HG02884 (cell line): ENCODE measurements around the gene EHD4.

Experiments used
- ATAC-seq: cut with Tn5 transposase; IDR thresholded peaks from one replicate; pipeline ENCODE4 v1.9.1; 2021; ENCODE audit warnings: mild to moderate bottlenecking, moderate library complexity; ENCODE audit not compliant: unreplicated experiment

Gene EHD4

DNA sequence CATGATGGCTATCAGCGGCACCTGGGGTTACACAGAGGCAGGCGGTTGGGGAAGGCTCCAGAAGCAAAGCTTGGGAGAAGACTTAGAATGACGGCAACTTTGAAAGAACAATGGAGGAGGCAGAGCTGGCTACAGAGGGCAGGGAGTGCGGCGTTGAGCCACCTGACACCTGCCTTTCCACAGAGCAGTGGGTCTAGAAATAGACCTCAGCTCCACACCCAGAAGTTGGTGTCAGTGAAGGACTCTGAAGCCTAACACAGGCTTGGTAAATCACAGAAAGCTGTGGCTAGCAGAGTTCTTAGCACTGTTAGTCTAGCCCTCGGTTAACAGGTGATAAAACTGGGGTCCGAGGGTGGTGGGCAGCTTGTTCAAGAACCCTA lies 23.1 kb upstream of the EHD4 start:
- no peak for ATAC-seq

DNA sequence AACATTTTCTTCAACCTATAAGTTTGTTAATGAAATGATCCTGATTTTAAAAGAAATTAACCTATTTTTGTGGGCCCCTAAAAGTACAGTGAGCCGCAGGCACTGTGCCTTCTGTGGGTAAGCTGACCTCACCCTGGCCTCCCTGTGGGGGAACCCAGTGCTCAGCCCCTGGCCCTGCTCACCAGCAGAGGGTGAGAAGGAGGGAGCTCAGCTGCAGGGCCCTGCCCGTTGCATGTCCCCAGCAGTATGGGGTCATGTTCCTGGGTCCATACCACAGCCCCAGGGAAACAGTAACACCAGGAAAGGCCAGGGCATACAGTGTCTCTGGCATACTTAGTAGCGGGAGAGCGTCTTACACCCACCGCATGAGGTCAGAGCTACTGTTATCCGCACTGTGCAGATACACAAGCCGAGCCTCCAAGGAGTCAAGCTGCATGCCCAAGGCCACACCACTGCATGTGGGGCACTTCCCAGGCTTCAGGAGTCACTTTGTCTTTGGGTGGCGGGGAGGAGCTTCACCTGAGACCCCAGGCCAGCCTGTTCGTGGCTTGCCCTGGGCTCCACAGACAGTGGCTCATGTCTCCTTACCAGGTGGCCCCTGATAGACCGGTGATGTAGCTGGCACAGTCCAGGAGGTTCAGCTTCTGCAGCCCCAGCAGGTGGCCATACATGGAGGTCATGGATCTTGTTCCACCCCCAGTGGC lies 22.6 kb upstream of the EHD4 start:
- ATAC-seq: no peak

DNA sequence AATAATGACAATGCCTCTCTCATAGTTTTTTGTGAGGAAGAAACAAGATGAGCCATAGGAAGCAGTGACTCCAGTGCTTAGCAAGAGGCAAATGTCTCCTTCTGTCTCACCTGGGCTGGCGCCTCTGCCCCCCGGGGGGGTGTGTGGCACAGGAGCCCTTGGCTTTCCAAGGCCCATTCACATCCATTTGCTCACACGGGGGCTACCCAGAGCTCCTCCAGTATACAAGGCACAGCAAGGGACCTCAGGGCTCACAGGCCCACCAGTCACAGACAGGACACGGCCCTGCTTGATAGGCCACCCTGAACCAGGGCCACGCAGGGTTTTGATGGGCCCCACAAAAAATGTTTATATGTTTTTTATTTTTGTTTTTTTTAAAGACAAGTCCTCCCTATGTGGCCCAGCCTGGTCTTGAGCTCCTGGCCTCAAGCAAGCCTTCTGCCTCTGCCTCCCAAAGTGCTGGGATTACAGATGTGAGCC lies 21.9 kb upstream of the EHD4 start:
- ATAC-seq: no peak

DNA sequence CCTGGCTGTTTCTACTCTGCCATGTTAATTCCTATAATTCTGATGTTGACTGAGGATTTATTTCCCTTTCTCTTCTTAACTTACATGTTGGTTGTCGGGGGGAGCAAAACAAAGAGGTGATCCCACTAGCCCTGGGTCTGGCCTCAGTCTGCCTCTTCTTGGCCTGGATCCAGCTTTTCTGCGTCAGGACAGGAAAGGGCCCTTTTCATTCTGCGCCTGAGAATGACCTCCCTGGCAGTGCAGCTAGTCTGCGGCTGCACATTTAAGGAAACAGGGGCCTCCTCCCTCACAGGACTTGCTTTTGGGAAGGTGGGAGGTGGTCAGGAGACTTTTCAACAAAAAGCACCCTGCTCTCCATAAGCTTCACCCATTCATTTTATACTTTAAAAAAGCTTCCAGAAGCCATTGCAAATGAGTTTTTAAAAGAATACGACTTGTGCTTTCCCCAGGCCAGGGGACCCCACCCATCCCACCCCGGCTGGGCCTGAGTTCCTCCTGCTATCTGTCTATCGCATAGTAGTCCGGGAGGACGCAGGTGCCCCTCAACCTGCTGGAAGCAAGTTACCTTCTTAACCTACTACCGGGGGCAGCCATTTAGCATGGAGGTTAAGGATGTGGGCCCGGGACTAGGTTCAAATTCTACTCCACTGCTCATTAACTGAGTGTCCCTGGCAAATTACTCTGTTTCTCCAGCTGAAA lies 21.3 kb upstream of the EHD4 start:
- ATAC-seq: no peak

DNA sequence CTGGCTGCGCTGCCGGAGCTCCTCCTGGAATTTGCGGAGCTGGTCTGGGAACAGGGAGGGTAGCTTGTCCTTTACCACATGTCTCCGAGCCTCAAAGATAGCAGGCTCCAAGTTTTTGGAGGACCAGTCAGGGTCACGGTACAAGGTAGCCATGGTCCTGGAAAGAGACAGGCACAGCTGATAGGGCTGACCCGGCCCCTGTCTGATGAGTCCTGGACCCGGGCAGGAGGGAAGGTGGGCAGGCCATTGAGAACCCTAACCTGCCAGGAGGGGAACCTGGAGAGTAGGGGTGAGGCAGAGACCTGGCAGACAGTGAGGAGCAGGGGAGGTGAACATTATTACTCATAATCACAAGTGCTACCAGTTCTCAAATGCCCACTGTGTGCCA lies 20.4 kb upstream of the EHD4 start:
- ATAC-seq: no peak

DNA sequence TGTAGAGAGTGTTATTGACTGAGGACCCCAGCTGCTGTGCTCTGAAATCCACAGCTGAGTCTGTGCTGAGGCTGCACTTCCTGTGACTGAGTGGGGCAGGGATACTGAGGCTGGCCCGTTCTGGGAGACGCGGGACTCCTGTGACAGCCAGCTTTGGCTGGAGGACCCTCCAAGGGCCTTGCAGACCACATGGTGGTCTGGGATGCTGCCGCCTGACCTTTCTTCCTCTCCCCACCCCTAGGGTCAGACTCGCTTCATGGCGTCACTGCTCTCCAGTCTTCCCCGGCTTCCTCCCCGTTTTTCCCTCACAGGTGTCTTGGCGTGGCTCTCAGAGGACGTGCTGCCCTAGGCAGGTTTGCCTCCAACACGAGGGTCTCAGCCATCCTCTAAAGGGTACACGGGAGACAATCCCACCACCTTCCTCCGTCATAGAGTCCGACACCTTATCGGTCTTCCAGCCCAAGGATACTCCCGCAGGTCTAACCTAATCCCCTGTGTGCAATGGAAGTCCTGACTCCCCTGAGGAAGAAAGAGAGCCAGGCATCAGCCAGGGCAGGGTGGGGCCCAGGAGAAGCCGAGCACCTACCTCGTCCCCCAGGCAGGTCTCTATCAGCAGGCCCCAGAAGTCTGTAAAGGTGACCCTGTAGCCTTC lies 19.9 kb upstream of the EHD4 start:
- ATAC-seq: no peak

DNA sequence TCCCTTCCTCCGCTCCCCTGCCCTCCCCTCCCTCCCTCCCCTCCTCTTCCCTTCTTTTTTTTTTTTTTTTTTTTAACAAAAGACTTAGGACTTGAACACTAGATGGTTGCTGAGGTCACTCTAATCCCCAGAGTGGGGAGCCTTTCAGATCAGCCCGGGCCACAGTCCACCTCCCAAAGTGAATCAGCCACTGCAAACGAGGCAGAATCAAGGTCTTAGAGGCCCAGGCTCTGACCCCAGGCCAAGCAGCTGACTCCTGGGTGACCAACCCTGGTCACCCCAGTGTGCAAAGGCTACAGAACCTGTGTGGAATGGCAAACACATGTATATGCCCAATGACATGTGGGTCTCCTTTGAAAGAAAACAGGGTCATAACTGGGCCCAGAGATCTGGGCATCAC lies 18.3 kb upstream of the EHD4 start:
- ATAC-seq: no peak

DNA sequence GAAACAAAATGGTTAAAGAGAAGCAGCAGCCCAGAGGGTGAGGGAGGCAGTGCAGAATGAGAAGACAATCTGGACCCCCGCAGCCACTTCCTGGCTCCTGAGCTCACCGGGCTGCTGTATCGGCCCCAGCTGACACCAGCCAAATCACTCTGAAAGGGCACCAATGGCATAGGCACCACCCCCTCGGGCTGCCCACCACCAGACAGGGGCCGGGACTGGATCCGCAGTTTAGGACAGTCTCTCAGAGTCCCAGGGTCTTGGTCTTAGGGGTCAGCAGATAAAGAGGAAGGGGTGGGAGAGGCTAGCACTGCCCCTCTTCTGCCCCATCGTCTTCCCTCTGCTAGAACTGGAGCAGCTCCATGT lies 17.9 kb upstream of the EHD4 start:
- no peak for ATAC-seq

DNA sequence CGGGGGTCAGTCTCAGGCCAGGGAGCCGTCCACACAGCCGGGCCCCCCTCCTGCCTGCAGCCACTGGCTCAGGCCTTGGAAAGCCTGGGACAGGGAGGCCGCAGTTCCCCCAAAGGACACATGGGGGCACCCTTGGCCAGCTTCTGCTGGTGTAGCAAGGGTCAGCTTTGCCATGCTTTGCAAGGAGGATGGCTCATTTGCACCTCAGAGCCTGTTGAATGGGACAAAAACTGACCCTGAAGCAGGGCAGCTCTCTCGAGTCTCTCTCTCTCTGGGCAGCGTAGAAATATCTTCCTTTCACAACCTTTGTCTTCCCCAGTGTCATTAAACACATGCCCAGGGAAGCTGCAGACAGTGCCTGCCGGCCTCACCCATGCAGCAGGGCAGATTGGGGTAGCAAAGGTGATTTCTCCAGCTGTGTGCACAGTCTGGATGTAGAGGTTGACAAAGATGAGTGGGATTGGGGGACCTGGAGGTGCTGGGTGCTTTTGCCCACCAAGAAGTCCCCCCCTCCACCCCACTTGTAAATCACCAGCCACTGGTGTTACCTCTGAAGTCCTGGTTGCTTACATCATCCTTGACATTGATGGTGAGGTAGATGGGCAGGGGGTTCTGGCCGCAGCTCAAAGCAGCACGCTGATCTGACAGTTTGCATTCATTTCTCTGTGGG lies 17.4 kb upstream of the EHD4 start:
- no peak for ATAC-seq

DNA sequence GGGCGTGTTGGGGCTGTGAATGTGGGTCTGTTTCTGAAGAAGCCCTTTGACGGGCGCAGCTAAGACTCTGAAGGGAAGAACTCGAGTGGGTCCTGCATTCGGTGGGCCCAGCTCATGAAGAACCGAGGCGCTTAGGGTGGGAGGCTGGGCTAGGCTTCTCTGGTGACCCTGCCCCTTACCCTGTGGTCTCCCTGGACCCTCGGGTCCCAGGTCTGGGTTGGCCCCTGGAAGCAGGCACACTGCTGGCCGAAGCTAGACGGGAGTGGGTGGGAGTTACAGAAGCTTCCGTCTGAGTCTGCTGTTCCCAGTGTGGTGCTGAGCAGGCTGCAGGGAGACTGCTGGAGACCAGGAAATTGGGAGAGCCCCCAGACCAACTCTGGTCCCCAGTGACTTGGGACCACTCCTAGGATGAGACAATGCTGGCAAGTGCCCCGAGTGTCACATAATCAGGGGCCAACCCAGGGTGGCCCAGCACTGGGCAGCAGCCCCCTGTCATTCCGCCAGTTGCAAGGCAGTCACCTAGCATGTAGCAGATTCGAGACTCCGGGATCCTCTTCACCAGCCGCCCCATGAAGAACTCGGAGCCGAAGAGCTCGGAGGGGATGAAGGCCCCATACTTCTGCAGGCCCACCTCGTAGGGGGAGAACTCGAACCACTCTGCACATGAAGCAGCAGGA lies 16.7 kb upstream of the EHD4 start:
- ATAC-seq: no peak

DNA sequence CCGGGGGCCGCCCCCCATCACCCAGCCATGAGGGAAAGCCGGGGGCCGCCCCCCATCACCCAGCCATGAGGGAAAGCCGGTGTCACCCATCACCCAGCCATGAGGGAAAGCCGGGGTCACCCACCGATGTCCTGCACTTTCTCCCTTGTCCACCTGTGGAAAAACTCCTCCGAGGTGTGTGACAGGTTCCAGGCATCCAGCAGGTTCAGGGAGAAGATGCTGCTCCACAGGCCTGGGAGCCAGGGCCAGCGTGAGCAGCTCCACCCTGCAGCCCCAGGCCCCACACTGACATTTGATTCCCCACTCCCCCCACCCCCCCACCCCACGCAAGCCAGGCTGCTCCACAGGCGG lies 15.5 kb upstream of the EHD4 start:
- ATAC-seq: no peak

DNA sequence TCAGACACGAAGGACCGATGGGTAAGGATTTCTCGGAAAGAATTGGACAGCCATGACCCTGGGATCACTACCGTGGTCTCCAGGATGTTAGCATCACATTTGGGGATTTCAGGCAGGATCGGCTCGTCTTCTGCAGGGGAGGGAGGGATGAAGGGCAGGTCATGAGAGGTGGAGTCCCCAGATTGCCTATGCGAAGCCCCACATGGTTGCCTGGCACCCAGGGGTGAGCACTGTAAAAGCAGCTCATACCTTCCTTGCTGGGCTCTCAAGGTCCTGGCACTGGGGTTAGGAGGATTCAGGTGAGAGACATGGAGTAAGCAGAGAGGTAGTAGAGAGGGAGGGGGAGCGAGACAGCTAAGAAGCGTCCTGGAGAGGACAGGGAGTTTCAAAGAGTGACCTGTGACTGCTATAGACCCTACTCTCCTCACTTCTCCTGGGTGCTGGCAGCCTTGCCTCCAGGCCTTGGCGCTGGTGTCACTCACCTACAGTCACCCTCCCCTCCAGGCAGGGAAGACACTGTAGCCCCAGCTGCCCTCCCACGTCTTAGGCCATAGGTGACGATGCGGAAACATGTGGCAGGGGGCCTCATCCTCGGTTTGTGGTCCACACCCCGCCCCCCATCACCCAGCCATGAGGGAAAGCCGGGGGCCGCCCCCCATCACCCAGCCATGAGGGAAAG lies 15.0 kb upstream of the EHD4 start:
- ATAC-seq: no peak

DNA sequence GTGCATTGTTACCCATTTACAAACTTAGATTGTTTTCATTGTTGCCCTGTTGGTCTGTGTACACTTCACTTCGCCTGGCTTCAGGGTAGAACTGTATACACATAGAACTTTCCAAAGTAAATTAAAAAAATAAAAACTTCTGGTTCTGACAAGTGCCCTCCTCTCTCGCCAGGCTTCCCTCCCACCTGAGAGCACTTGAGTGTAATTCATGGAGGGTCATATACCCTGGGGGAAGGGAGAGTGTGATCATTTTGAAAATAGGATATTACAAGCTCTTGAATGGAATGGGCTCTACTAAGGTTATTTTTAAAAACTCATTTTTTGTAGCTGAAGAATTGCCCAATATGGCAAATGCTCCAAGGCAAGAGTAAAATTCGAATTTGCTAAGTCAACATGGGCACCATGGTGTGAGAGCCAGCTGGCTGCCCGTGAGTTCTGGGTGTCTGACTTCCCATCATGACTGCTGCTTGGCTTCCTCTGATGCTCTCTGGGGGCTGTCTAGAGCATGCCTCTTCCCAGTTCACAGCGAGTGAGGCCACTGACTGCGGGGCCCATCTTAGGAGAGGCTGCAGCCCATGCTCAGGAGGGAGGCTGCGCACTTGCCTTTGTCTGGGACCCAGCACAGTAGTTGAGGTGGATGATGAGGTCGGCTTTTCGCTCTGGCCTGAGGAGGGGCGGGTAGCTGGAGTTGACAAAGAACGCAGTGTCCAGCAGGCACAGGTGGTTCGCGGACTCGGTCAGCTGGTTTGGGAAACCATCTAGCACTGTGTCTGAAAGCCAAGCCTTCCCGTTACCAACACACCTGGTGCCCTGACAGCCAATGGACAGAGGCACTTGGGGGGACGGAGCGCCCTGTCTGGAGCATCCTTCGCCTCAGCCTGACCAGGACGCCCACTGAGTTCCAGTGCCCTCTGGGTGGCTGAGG lies 13.1 kb upstream of the EHD4 start:
- no peak for ATAC-seq

DNA sequence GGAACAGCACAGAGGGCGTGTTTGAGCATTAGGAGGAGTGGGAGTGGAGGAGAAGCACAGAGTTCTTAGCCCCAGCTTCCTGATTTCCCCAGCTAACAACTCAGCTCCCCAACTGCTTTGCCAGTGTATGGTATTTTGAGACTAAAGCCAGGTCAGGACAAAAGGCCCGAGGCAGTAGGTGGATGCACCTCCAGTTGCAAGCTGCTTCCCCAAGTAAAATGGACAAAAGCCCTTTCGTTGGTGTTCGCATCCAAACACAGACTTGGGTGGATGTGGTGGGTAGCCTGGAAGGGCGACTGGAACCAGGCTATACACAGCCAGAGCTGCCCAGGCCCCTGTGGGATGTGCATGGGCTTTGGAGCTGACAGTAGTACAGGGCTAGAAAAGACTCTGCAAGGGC lies 12.3 kb upstream of the EHD4 start:
- ATAC-seq: no peak

DNA sequence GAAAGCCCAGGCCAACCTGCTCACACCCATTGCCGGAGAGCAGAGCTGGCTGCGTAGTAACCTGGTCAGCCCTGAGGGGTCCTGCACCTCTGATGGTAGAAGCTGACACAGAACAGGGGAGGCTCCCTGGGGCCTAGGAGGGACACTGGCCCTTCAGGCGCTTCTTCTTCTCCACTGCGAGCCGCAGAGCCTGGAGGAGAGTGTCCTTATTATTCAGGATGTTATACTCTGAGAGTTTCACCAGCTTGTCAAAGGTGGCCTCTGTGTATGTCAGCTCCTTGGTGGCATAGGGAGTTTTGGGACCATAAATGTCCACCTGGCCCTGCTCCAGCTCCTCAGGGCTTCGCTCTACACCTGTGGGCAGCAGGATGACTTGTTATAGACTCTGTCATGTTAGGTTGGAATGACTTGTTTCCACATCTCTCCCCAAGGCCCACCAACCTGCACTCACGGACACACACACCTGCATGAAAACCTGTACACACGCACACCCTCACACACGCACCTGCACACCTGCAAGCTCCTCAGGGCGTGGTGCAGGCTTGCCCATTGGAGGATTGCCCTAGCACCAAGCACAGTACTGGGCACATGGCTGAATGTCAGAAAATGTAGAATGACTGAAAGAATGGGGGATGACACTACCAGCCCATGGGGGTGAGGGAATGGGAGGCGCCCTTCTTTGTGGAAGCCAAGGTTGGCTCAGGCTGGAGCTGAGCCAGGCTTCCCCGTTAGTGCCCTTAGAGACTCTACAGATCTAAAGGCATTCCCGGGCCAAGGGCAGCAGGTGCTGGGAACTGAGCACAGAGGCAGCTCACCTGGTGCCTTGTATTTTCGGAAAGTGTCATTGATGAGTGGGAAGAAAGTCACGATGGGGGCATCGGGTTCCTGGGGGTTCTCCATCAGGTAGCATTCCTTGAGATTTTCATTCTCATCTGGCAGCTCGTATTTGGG lies 11.5 kb upstream of the EHD4 start:
- no peak for ATAC-seq

DNA sequence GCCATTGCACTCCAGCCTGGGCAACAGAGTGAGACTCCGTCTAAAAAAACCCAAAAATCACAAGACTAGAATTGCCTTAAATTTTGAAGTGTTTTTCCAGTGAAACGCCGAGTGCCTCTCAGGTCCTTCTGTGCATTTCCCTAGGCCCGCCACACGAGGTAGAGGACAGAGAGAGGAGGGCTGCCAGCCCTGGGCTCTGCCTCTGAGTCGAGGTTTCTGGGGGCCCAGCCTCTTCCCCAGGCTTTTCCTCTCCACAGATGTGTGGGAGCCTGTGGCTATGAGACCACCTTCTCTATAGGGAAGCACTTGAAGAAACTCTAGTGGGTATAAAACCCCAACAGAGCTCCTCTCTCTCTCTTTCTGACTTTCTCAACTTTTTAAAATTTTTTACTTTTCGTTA lies 10.9 kb upstream of the EHD4 start:
- no peak for ATAC-seq

DNA sequence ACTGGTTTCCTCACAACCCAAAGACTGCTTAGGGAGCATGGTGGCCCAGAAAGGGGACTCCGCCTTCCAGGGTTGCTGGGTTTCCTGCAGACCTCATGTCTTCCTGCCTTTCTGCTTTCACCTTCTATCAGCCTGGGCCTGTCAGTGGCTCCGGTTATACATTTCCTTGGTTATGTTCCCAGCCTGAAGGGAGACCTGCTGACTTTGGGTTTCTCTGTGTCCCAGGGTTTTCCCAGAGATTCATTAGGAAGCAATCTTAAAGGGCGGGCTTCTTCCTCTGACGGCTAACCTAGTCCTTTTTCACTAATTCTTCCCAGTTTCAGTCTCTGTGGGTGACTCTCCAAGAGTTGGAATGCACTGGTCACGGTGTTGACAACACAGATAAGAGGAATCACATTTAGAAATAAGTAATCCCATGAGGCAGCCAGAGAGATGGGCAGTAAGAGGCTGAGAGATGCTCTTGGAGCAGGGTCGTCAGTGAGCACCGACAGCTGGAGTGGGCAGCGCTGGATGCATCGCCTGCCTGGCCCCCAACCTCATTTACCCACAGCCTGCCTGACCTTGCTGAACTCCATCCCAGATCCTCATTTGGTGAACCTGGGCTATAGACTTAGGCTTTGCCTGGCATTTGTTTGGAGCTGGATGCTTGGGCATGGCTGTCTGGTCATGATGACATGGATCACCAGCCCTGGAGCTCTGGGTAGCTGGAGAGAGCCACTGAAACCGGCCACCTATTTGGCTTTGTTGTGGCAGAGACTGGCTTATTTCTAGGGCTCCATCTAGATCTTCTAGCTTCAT lies 10.0 kb upstream of the EHD4 start:
- no peak for ATAC-seq
